Kidney (tissue), 14 donors: Measurements from ENCODE around the gene TTLL11. TPM values are rescaled to one million over a fixed set of nuclear protein-coding genes. Genes with fewer than 3 reads are reported as not detected.

ENCODE experiments used
- DNase-seq, 5 donors: peaks; one replicate each; pipeline ENCODE4 v3.0.0-alpha.2; 2013 to 2020
- FAIRE-seq: peaks from 2 replicates; lab custom pipeline; 2012; peaks lifted over from hg19 to GRCh38; lab: Jason Lieb, UNC
- H3K27ac ChIP-seq, 2 donors: one replicate each; pipeline ENCODE4 v1.7.0; 2013; ENCODE audit warnings: low read depth in 2 of 2, low read length in 2 of 2, inconsistent platforms in 1 of 2
- H3K27me3 ChIP-seq: one replicate; pipeline ENCODE4 v1.7.1; 2013; ENCODE audit warnings: low read length, inconsistent platforms; ENCODE audit not compliant: control insufficient read depth, insufficient read depth
- H3K36me3 ChIP-seq, 3 donors: one replicate each; pipeline versions ENCODE4 v1.7.0 to v1.7.1; 2013; ENCODE audit warnings: low read length in 3 of 3, control low read depth in 1 of 3, inconsistent platforms in 1 of 3; ENCODE audit not compliant: insufficient read depth in 3 of 3, control insufficient read depth in 2 of 3
- H3K4me1 ChIP-seq, 3 donors: one replicate each; pipeline versions ENCODE4 v1.7.0 to v1.7.1; 2013; ENCODE audit warnings: low read length in 3 of 3, inconsistent platforms in 1 of 3, low read depth in 1 of 3; ENCODE audit not compliant: control insufficient read depth in 2 of 3, insufficient read depth in 2 of 3
- H3K4me3 ChIP-seq, 3 donors: one replicate each; pipeline versions ENCODE4 v1.7.0 to v1.8.1; 2013; ENCODE audit warnings: low read length in 3 of 3, control low read depth in 1 of 3, inconsistent platforms in 1 of 3
- H3K9ac ChIP-seq, 3 donors: one replicate each; pipeline versions ENCODE4 v1.7.0 to v1.7.1; 2013; ENCODE audit warnings: low read length in 3 of 3, control low read depth in 1 of 3, inconsistent platforms in 1 of 3
- H3K9me3 ChIP-seq, 3 donors: one replicate each; pipeline versions ENCODE4 v1.7.0 to v1.7.1; 2013; ENCODE audit warnings: low read length in 3 of 3, control low read depth in 1 of 3, inconsistent platforms in 1 of 3; ENCODE audit not compliant: control insufficient read depth in 2 of 3, insufficient read depth in 1 of 3
- CTCF ChIP-seq: IDR thresholded peaks from 3 replicates; pipeline ENCODE4 v1.5.1; 2012; ENCODE audit warnings: mild to moderate bottlenecking, moderate library complexity, borderline replicate concordance; ENCODE audit not compliant: insufficient read depth; ENCODE audit errors: extremely low read depth
- intact Hi-C: fragments of 100-400 bp; cut with DNase I; formaldehyde crosslinking; loops from one replicate; pipeline ENCODE4 v1.11.1; 2022
- polyA plus RNA-seq: library from polyadenylated mRNA; stranded (reverse); fragments of 350-450 nt; fragmentation: Illumina TruSeq; extraction: RNeasy Lipid Tissue Mini Kit (QIAGEN cat#74804); gene quantifications from one replicate; pipeline ENCODE4 v1.2.3, GENCODE V29; 2014; ENCODE audit warnings: low read depth, low replicate concordance; ENCODE audit not compliant: insufficient read depth
- total RNA-seq: library from RNA; stranded (reverse); fragmentation: NEBNext Ultra II Directional; extraction: Animal tissue kit (Norgen Biotek cat#: 25700); gene quantifications from one replicate; pipeline ENCODE4 v1.2.1, GENCODE V29; 2021
- donor health status: control.
- donor health status: control.
- donor health status: control.
- donor health status: control.
- donor health status: control.
- donor health status: DM: yes; HTN: yes; CAD: no.
- donor health status: Normal renal cell carcinoma (clear cell type).

Gene TTLL11
- total and polyA plus RNA-seq, 2 donors from 2014 or later = 2.3 to 10.0 TPM

GRCh38 chr9:121900163-121900562 lies 192.9 kb downstream of the TTLL11 start:
- no peak for TF ChIP-seq CTCF
- H3K36me3 ChIP-seq = peaks cover 0 to 5% (median 0%) of the 10 kb centered on the region in 3 donors
- no peak overlapping the region for H3K27ac ChIP-seq
- no peak overlapping the region for H3K9ac ChIP-seq
- H3K27me3 ChIP-seq = peaks cover 2% of the 10 kb centered on the region
- H3K4me1 ChIP-seq = peaks cover 0 to 2% (median 0%) of the 10 kb centered on the region in 3 donors
- H3K9me3 ChIP-seq = peaks cover 0 to 4% (median 3%) of the 10 kb centered on the region in 3 donors
- intact Hi-C loops = no loop called here
- DNase-seq (no peak), FAIRE-seq (no peak)
- no peak overlapping the region for H3K4me3 ChIP-seq

- intact Hi-C loops = no loop called here
- H3K27ac ChIP-seq = no peak overlapping the region
- DNase-seq = no peak
- no peak for FAIRE-seq
- no peak overlapping the region for H3K4me3 ChIP-seq
- H3K27me3 ChIP-seq = peaks cover 2% of the 10 kb centered on the region
- peaks cover 0 to 6% (median 0%) of the 10 kb centered on the region in 3 donors for H3K36me3 ChIP-seq
- peaks cover 0 to 2% (median 0%) of the 10 kb centered on the region in 3 donors for H3K4me1 ChIP-seq
- no peak for TF ChIP-seq CTCF
- H3K9ac ChIP-seq = no peak overlapping the region
- H3K9me3 ChIP-seq = peaks cover 0 to 4% (median 4%) of the 10 kb centered on the region in 3 donors
Observed at GRCh38 chr9:121898856-121899255, 194.3 kb downstream of the TTLL11 start.

DNA sequence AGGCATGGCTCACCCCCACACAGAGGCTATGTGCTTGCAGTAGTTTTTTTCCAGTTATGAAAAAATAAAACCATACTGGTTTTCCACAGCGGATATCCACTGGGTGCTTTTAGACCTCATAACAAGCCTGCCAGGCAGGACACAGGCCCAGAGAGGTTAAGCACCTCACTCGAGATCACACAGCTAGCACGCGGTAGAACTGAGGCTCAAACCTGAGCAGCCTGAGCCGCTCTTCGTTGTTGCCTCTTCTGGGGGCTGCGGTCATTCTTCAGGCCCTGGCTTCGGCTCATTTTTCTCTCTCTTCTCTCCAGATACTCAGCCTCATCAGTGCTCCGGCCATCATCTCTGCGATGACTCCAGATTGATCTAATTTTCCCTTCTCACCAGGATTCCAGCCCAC lies 196.0 kb downstream of the TTLL11 start:
- Histone ChIP-seq H3K9me3 (peaks cover 0 to 4% (median 4%) of the 10 kb centered on the region in 3 donors), H3K9ac (no peak overlapping the region), H3K36me3 (peaks cover 0 to 6% (median 0%) of the 10 kb centered on the region in 3 donors), H3K4me1 (peaks cover 0 to 2% (median 0%) of the 10 kb centered on the region in 3 donors), H3K27ac (no peak overlapping the region), H3K27me3 (peaks cover 2% of the 10 kb centered on the region), H3K4me3 (no peak overlapping the region)
- DNase-seq (no peak), FAIRE-seq (no peak)
- intact Hi-C loops = no loop called here
- no peak for TF ChIP-seq CTCF

GRCh38 chr9:121896545-121896943 lies 196.6 kb downstream of the TTLL11 start:
- DNase-seq (no peak), FAIRE-seq (no peak)
- no peak for TF ChIP-seq CTCF
- intact Hi-C loops = no loop called here
- Histone ChIP-seq H3K27ac (no peak overlapping the region), H3K4me1 (peaks cover 0 to 2% (median 0%) of the 10 kb centered on the region in 3 donors), H3K9ac (no peak overlapping the region), H3K27me3 (peaks cover 2% of the 10 kb centered on the region), H3K36me3 (peaks cover 0 to 6% (median 0%) of the 10 kb centered on the region in 3 donors), H3K4me3 (no peak overlapping the region), H3K9me3 (peaks cover 0 to 4% (median 4%) of the 10 kb centered on the region in 3 donors)
